ENCODE measurements around the gene BMPR1A. TPM values are rescaled to one million over a fixed set of nuclear protein-coding genes. Genes with fewer than 3 reads are reported as not detected.

Gene BMPR1A
- total RNA-seq, 1 experiment from 2014 or later, result 42.6 TPM

- TF ChIP-seq ZBTB33 (IDR thresholded peaks at IDR 0.05; ENCODE audit: extremely low read depth, insufficient replicate concordance, low read length) (no peak), FOSL1 (IDR thresholded peaks at IDR 0.05; ENCODE audit: low read depth) (no peak), ZNF274 (IDR thresholded peaks at IDR 0.05; ENCODE audit: low read depth, low read length) (no peak), ATF3 (IDR thresholded peaks at IDR 0.05) (no peak), SIN3A (IDR thresholded peaks at IDR 0.05; ENCODE audit: low read depth) (no peak), ZFX (IDR thresholded peaks at IDR 0.05) (no peak), EGR1 (IDR thresholded peaks at IDR 0.05; ENCODE audit: low read depth) (no peak), POLR2A (IDR thresholded peaks at IDR 0.05; ENCODE audit: borderline replicate concordance, extremely low read depth, insufficient read depth, insufficient read length) (no peak), POLR2AphosphoS5 (IDR thresholded peaks at IDR 0.05; ENCODE audit: low read depth, low read length) (no peak), TCF7L2 (IDR thresholded peaks at IDR 0.05; ENCODE audit: borderline replicate concordance, extremely low read depth, insufficient read depth, insufficient read length) (no peak)
Measured at GRCh38 chr10:86759073-86759672, 2.8 kb downstream of the BMPR1A start (continued).

GRCh38 chr10:86763404-86763803 is 7.0 kb downstream of the BMPR1A start:
- peaks cover 4 to 7% of the 10 kb centered on the region in 2 experiments for H3K4me1 ChIP-seq (ENCODE audit: control insufficient read depth in 1 of 2, insufficient read depth in 2 of 2, low read length in 2 of 2)
- no peak for DNase-seq (ENCODE audit: low read depth, low spot score)
- intact Hi-C loops (cut with micrococcal nuclease), result no loop called here
- BruUV-seq (replicated peaks), result no TSS peak
- ChIA-PET POLR2A (no interaction called here), CTCF (no interaction called here), RAD21 (ENCODE audit: low non-redundant PET in 1 of 2, low total read pairs in 2 of 2, uncharacterized antibody in 2 of 2, unreplicated experiment in 2 of 2) (no interaction called here)
- H3K27me3 ChIP-seq (ENCODE audit: insufficient read depth, low read length), result no peaks in the 10 kb centered on the region
- no peak overlapping the region for H2AFZ ChIP-seq (ENCODE audit: low read depth, low read length, poor library complexity, severe bottlenecking)
- H3K79me2 ChIP-seq (ENCODE audit: insufficient read depth, low read length), result peaks cover 96% of the 10 kb centered on the region
- no peak overlapping the region for H3K9ac ChIP-seq (ENCODE audit: low read length)
- no peak for TF ChIP-seq EZH2phosphoT487 (IDR thresholded peaks at IDR 0.05; ENCODE audit: borderline replicate concordance)
- no peak for TF ChIP-seq RAD21 (IDR thresholded peaks at IDR 0.05; ENCODE audit: low read depth)
- no peak for TF ChIP-seq CTCF (IDR thresholded peaks at IDR 0.05 in 2 of 3, conservative IDR thresholded peaks at IDR 0.05 in 1 of 3; ENCODE audit: borderline replicate concordance in 1 of 3, insufficient read depth in 1 of 3, low read depth in 2 of 3, low read length in 2 of 3)
- no peak for TF ChIP-seq REST (IDR thresholded peaks at IDR 0.05; ENCODE audit: low read depth)
- no peak for TF ChIP-seq ATF3 (IDR thresholded peaks at IDR 0.05)
- no peak for TF ChIP-seq SRF (IDR thresholded peaks at IDR 0.05; ENCODE audit: low read depth)
- no peak for TF ChIP-seq ELF1 (IDR thresholded peaks at IDR 0.05; ENCODE audit: borderline replicate concordance, low read depth)
- H3K9me2 ChIP-seq (ENCODE audit: insufficient read depth), result no peaks in the 10 kb centered on the region
- H3K4me2 ChIP-seq (ENCODE audit: low read length), result no peak overlapping the region
- H4K20me1 ChIP-seq (ENCODE audit: insufficient read depth), result peaks cover 4% of the 10 kb centered on the region; the same call in 1 of the 2 replicates
- H3K27ac ChIP-seq (ENCODE audit: low read depth, low read length), result no peak overlapping the region
- H3K36me3 ChIP-seq (ENCODE audit: control insufficient read depth in 1 of 2, insufficient read depth in 2 of 2, low read length in 2 of 2), result no peaks in the 10 kb centered on the region
- H3K4me3 ChIP-seq (replicated peaks in 1 of 2; ENCODE audit: low read depth in 1 of 2, low read length in 2 of 2), result no peak overlapping the region
- no peaks in the 10 kb centered on the region for H3K9me3 ChIP-seq (ENCODE audit: control insufficient read depth in 1 of 2, insufficient read depth in 1 of 2, low read depth in 1 of 2, low read length in 2 of 2)
- ATAC-seq, result no peak
